Thoracic aorta (tissue), 2 donors: ENCODE data around the gene ANKRD29. TPM values are rescaled to one million over a fixed set of nuclear protein-coding genes. Genes with fewer than 3 reads are reported as not detected.

Experiments used
- ATAC-seq: fragments of 150-250 bp; one replicate; pipeline ENCODE4 v1.8.0; 2017; ENCODE audit warnings: low read depth; ENCODE audit not compliant: insufficient number of reproducible peaks, low FRiP score
- DNase-seq: peaks from one replicate; pipeline ENCODE4 v3.0.0-alpha.2; 2020; ENCODE audit warnings: low spot score
- H3K27ac ChIP-seq, 2 donors: fragments of 200-600 bp; sonication (generic); 1 replicate in 1 of 2; 2 replicates in 1 of 2; pipeline ENCODE4 v1.5.1; 2016; ENCODE audit warnings: mild to moderate bottlenecking in 2 of 2, moderate library complexity in 2 of 2
- H3K27me3 ChIP-seq: fragments of 200-600 bp; sonication (generic); replicated peaks from 2 replicates; pipeline ENCODE4 v1.6.0; 2016; ENCODE audit warnings: mild to moderate bottlenecking; ENCODE audit not compliant: insufficient read depth
- H3K36me3 ChIP-seq: fragments of 200-600 bp; sonication (generic); one replicate; pipeline ENCODE4 v1.5.1; 2016
- H3K4me1 ChIP-seq, 2 donors: fragments of 200-600 bp; sonication (generic); 1 replicate in 1 of 2; 2 replicates in 1 of 2; pipeline versions ENCODE4 v1.5.1 to v1.6.0; 2016; ENCODE audit warnings: low read depth in 2 of 2, mild to moderate bottlenecking in 1 of 2; ENCODE audit not compliant: control insufficient read depth in 1 of 2
- H3K4me3 ChIP-seq: fragments of 200-600 bp; sonication (generic); 2 replicates; pipeline ENCODE4 v1.5.1; 2016; ENCODE audit warnings: mild to moderate bottlenecking
- H3K9me3 ChIP-seq: fragments of 200-600 bp; sonication (generic); 2 replicates; pipeline ENCODE4 v1.5.1; 2016
- total RNA-seq, 2 donors: library from RNA; depleted of rRNA; stranded (reverse); fragments of >200 nt; gene quantifications; one replicate each; pipeline versions ENCODE4 v1.1.0 to v1.2.3, GENCODE V29; 2016
- TF ChIP-seq, protein P1 (sequence below): fragments of 200-600 bp; sonication (generic); IDR thresholded peaks from one replicate; pipeline ENCODE4 v1.5.1; 2019; ENCODE audit warnings: antibody characterized with exemption

Gene ANKRD29
- total RNA-seq, 2 donors from 2014 or later = 5.6 to 15.7 TPM

DNA sequence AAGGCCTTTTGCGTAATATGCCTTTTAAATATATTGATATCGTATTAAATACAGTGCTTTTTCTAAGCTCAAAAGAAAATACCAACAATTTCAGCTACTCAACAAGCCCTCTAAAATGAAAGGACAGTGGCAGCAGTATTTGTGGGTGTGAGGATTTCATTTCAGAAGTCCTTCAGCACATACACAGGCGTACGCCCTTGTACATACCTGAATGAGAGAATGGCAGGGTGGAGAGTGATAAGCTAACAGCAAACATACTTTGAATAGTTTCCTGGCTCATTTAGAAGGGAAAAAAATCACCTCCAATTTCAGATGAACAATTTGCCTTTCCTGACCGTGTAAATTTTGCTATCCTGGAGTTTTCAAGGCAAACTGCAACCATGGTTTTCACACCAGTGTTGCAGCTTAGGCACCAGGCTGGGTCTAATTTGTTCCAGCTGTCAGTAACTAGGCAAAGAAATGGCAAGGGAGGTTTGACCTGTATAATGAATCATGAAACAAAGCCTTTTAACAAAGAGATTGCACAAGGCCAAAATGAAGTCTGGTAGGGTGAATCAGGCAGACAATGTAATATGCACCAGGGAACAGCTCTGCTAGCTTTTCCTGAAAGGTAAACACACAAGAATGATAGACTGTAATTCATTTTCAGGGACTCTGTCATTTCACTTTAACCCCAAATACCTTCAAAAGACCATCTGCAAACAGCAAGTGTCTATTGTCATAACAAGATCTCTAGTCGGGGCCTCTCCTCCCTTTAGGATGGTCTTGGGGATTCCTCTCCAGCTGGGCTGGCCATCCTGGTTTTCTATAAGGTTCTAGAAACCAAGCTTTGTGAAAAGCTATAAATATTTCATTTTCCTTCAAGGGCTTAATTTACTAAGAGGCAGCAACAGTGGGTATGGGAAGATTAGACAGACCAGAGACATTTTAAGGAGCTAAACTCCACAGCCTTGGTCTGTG, 11.5 kb downstream of the ANKRD29 start:
- H3K9me3 ChIP-seq = no peaks in the 10 kb centered on the region
- H3K27me3 ChIP-seq = no peaks in the 10 kb centered on the region
- ATAC-seq = no peak
- TF ChIP-seq, protein P1, sequence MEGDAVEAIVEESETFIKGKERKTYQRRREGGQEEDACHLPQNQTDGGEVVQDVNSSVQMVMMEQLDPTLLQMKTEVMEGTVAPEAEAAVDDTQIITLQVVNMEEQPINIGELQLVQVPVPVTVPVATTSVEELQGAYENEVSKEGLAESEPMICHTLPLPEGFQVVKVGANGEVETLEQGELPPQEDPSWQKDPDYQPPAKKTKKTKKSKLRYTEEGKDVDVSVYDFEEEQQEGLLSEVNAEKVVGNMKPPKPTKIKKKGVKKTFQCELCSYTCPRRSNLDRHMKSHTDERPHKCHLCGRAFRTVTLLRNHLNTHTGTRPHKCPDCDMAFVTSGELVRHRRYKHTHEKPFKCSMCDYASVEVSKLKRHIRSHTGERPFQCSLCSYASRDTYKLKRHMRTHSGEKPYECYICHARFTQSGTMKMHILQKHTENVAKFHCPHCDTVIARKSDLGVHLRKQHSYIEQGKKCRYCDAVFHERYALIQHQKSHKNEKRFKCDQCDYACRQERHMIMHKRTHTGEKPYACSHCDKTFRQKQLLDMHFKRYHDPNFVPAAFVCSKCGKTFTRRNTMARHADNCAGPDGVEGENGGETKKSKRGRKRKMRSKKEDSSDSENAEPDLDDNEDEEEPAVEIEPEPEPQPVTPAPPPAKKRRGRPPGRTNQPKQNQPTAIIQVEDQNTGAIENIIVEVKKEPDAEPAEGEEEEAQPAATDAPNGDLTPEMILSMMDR = no peak
- no peak overlapping the region for H3K27ac ChIP-seq
- DNase-seq = no peak
- no peak overlapping the region for H3K4me3 ChIP-seq
- no peaks in the 10 kb centered on the region for H3K4me1 ChIP-seq
- no peaks in the 10 kb centered on the region for H3K36me3 ChIP-seq

DNA sequence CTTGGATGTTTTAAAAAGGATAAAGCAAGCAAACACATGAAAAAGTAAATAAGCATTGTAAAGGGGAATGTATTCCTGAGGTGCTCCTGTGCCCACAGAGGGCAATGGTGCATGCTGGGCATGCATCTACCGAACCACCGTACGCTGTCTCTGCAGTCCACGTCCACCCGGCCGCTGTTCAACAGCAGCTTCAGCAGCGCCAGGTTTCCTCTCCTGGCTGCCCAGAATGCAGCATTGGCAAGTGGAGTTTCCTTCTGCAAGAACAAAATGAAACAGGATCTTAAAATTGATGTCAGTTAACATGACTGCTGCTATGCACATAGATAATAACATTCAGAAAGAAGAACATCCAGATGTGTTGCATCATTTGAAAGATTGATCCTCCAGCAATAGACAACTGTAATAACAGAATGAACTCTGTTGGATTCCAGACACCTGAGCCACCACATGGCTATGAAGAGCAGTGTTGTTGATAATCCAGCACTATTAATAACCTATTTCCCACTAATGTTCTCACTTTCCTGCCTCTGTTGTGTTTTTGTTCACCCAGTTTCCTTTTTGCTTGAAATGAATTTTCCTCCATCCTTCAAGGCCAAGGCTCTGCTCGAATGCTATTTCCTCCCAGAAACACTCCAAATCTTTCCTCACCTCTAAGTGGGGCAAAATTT, 13.6 kb downstream of the ANKRD29 start:
- H3K27me3 ChIP-seq = no peaks in the 10 kb centered on the region
- no peaks in the 10 kb centered on the region for H3K9me3 ChIP-seq
- no peak overlapping the region for H3K4me3 ChIP-seq
- TF ChIP-seq, protein P1 = no peak
- no peak overlapping the region for H3K27ac ChIP-seq
- no peak for DNase-seq
- no peaks in the 10 kb centered on the region for H3K4me1 ChIP-seq
- no peak for ATAC-seq
- H3K36me3 ChIP-seq = no peaks in the 10 kb centered on the region

DNA sequence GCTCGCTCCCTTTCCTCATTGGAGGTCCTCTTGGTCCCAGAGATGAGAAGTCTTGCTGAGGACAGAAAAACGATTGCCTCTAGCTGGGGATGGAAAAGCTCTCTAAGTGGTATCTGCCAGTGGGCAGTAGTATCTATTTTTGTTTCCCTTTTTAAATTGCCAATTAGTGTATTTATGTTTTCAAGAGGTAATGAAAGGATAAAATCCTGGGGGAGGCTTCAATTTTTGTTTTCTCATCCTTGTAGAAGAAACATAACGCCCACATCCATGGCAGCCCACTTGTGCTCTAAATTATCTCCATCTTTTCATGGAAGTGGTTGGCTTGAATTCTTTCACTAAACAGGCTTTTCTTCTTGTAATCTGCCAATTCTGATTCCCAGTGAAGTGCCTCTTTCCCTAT, 14.3 kb downstream of the ANKRD29 start:
- TF ChIP-seq, protein P1 = no peak
- no peak for ATAC-seq
- Histone ChIP-seq H3K27me3 (no peaks in the 10 kb centered on the region), H3K36me3 (no peaks in the 10 kb centered on the region), H3K4me3 (no peak overlapping the region), H3K27ac (no peak overlapping the region), H3K4me1 (no peaks in the 10 kb centered on the region), H3K9me3 (no peaks in the 10 kb centered on the region)
- no peak for DNase-seq

DNA sequence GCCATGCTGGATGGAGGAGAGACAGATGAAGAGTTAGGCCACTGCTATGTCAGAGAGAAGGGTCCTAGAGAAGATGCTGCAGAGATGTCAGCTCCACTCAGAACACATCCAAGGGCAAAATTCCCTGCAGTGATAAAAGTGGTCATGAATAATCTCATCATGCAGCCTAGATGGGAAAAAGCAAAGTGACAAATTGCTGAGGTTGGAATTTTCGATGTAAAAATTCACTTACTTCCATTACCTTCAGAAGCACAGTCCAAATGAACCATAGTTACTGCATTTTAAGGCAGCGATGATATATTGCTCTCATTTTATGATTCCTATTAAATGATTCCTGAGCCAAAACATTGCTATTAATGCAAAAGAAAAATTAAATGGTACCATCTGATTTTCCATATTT, 16.4 kb downstream of the ANKRD29 start:
- H3K27ac ChIP-seq = no peak overlapping the region
- H3K9me3 ChIP-seq = no peaks in the 10 kb centered on the region
- H3K4me3 ChIP-seq = no peak overlapping the region
- H3K36me3 ChIP-seq = no peaks in the 10 kb centered on the region
- DNase-seq = no peak
- ATAC-seq = no peak
- H3K4me1 ChIP-seq = no peaks in the 10 kb centered on the region
- TF ChIP-seq, protein P1 = no peak
- H3K27me3 ChIP-seq = no peaks in the 10 kb centered on the region

DNA sequence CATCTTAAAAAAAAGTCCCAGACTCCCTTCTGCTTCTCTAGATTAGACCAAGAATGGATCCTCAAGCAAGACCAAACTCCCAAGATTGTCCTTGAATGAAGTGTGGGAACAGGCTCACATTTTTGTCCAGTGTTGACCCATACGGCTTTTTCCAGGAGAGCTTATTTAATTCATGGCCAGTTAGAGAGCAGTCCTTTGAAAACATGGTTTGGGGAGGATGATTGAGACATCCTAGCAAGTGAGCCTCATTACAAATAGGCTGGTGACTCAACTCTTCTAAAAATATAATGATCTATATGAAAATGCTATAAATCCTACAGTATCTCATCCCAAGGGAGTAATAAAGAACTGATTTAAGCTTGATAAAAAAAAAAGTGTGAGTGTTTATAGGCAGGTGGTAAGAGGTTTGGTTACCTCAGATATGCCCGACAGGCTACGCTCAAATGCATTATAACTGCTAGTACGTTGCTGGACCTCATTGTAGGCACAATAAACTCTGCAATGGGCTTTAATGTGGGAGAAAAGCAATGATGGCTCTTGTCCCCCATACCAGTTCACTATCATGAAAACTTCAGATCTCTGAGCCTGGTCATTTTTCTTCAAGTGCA, 17.0 kb downstream of the ANKRD29 start:
- ATAC-seq (no peak), DNase-seq (no peak)
- Histone ChIP-seq H3K27ac (no peak overlapping the region), H3K27me3 (no peaks in the 10 kb centered on the region), H3K4me1 (no peaks in the 10 kb centered on the region), H3K9me3 (no peaks in the 10 kb centered on the region), H3K36me3 (no peaks in the 10 kb centered on the region), H3K4me3 (no peak overlapping the region)
- TF ChIP-seq, protein P1 = no peak
